Prostate gland (tissue), 2 donors: ENCODE measurements around the gene PDE8B.

Experiments
- CTCF ChIP-seq, 4 experiments: fragments of 200-600 bp in 2 of 4; fragments of 450-650 bp in 2 of 4; sonication (generic) in 2 of 4; IDR thresholded peaks; 1 replicate in 3 of 4; 2 replicates in 1 of 4; pipeline ENCODE4 v1.5.1; 2016 to 2019; ENCODE audit warnings: antibody characterized with exemption in 4 of 4, mild to moderate bottlenecking in 2 of 4, moderate library complexity in 2 of 4
- POLR2A ChIP-seq: fragments of 450-650 bp; IDR thresholded peaks from one replicate; pipeline ENCODE4 v1.6.1; 2016; ENCODE audit warnings: antibody characterized with exemption, mild to moderate bottlenecking
- POLR2AphosphoS5 ChIP-seq: sonication (generic); formaldehyde crosslinking; IDR thresholded peaks from one replicate; pipeline ENCODE4 v1.6.1; 2017; ENCODE audit warnings: antibody characterized with exemption

GRCh38 chr5:77304388-77304787 lies 93.9 kb downstream of the PDE8B start:
- TF ChIP-seq POLR2A (no peak), CTCF (IDR thresholded peaks at IDR 0.05) (no peak), POLR2AphosphoS5 (no peak)
